ENCODE data around the gene PDE1C. TPM values are rescaled to one million over a fixed set of nuclear protein-coding genes. Genes with fewer than 3 reads are reported as not detected.

PDE1C gene
- total RNA-seq, 1 donor from 2014 or later: 220 TPM

GRCh38 chr7:31957756-31958155, 112.5 kb downstream of the PDE1C start:
- intact Hi-C loops (cut with DNase I): no loop called here
- DNase-seq (ENCODE audit: low spot score): no peak

- intact Hi-C loops (cut with DNase I): no loop called here
- no peak for DNase-seq (ENCODE audit: low spot score)
Measured at GRCh38 chr7:31957090-31957720, 113.0 kb downstream of the PDE1C start.

GRCh38 chr7:31955641-31956040, 114.6 kb downstream of the PDE1C start:
- no peak for DNase-seq (ENCODE audit: low spot score)
- intact Hi-C loops (cut with DNase I): no loop called here

- DNase-seq (ENCODE audit: low spot score): no peak
- intact Hi-C loops (cut with DNase I): no loop called here
Measured at GRCh38 chr7:31955021-31955420, 115.2 kb downstream of the PDE1C start.

- no peak for DNase-seq (ENCODE audit: low spot score)
- intact Hi-C loops (cut with DNase I): loop anchor here (5.0 kb wide), 1 partner anchor 37 kb away; no protein-coding TSS in a partner anchor
Measured at GRCh38 chr7:31954500-31954899, 115.7 kb downstream of the PDE1C start.

- DNase-seq (ENCODE audit: low spot score): no peak
- intact Hi-C loops (cut with DNase I): loop anchor here (5.0 kb wide), 1 partner anchor 36 kb away; no protein-coding TSS in a partner anchor
Measured at GRCh38 chr7:31953432-31953831, 116.8 kb downstream of the PDE1C start.

GRCh38 chr7:31950091-31950755, 120.0 kb downstream of the PDE1C start:
- intact Hi-C loops (cut with DNase I): loop anchor here (5.0 kb wide), 1 partner anchor 33 kb away; no protein-coding TSS in a partner anchor
- no peak for DNase-seq (ENCODE audit: low spot score)

GRCh38 chr7:31948029-31948428, 122.2 kb downstream of the PDE1C start:
- intact Hi-C loops (cut with DNase I): no loop called here
- no peak for DNase-seq (ENCODE audit: low spot score)

GRCh38 chr7:31940167-31940566, 130.0 kb downstream of the PDE1C start:
- DNase-seq (ENCODE audit: low spot score): no peak
- intact Hi-C loops (cut with DNase I): no loop called here

GRCh38 chr7:31939076-31939475, 131.1 kb downstream of the PDE1C start:
- DNase-seq (ENCODE audit: low spot score): no peak
- intact Hi-C loops (cut with DNase I): no loop called here

GRCh38 chr7:31938650-31939049, 131.6 kb downstream of the PDE1C start:
- intact Hi-C loops (cut with DNase I): no loop called here

GRCh38 chr7:31937982-31938381, 132.2 kb downstream of the PDE1C start:
- intact Hi-C loops (cut with DNase I): no loop called here
- no peak for DNase-seq (ENCODE audit: low spot score)

More at GRCh38 chr7:31938650-31939049, 131.6 kb downstream of the PDE1C start:
- DNase-seq (ENCODE audit: low spot score): no peak

- no peak for DNase-seq (ENCODE audit: low spot score)
- intact Hi-C loops (cut with DNase I): no loop called here
Measured at GRCh38 chr7:31935124-31936054, 134.8 kb downstream of the PDE1C start.

- intact Hi-C loops (cut with DNase I): no loop called here
- DNase-seq (ENCODE audit: low spot score): no peak
Measured at GRCh38 chr7:31934551-31934950, 135.7 kb downstream of the PDE1C start.

- no peak for DNase-seq (ENCODE audit: low spot score)
- intact Hi-C loops (cut with DNase I): no loop called here
Measured at GRCh38 chr7:31933481-31933880, 136.7 kb downstream of the PDE1C start.

- DNase-seq (ENCODE audit: low spot score): no peak
- intact Hi-C loops (cut with DNase I): no loop called here
Measured at GRCh38 chr7:31926991-31927584, 143.1 kb downstream of the PDE1C start.

GRCh38 chr7:31925753-31926454, 144.3 kb downstream of the PDE1C start:
- DNase-seq (ENCODE audit: low spot score): no peak
- intact Hi-C loops (cut with DNase I): no loop called here

GRCh38 chr7:31924251-31924650, 146.0 kb downstream of the PDE1C start:
- DNase-seq (ENCODE audit: low spot score): no peak
- intact Hi-C loops (cut with DNase I): no loop called here

GRCh38 chr7:31922848-31923247, 147.4 kb downstream of the PDE1C start:
- intact Hi-C loops (cut with DNase I): no loop called here
- DNase-seq (ENCODE audit: low spot score): no peak

Data from cardiac septum (tissue), 1 donor.